ENCODE measurements around the gene PRTG.
"Not testable (repeated sequence)": the region's sequence is repeated elsewhere in the genome, so short reads cannot be mapped to it uniquely, and the experiment has no call there.

The PRTG gene

GRCh38 chr15:55742927-55743728 lies at the start of gene PRTG:
Gene PRTG, minus strand, starts transcription at chr15:55743152. Its CDS starts 221 bp downstream, at chr15:55742931.
- DNase-seq, result no peak

- DNase-seq, result no peak
Observed at GRCh38 chr15:55791551-55792400, 48.8 kb upstream of the PRTG start.

GRCh38 chr15:55789066-55789660 lies 46.2 kb upstream of the PRTG start:
- DNase-seq, result no peak

- no peak for DNase-seq
Observed at GRCh38 chr15:55786341-55786740, 43.4 kb upstream of the PRTG start.

- DNase-seq, result not testable (repeated sequence)
Observed at GRCh38 chr15:55785593-55785992, 42.6 kb upstream of the PRTG start.

GRCh38 chr15:55784286-55784685 lies 41.3 kb upstream of the PRTG start:
- no peak for DNase-seq

- DNase-seq, result no peak
Observed at GRCh38 chr15:55782901-55783300, 39.9 kb upstream of the PRTG start.

GRCh38 chr15:55780292-55780691 lies 37.3 kb upstream of the PRTG start:
- no peak for DNase-seq

GRCh38 chr15:55778932-55779331 lies 36.0 kb upstream of the PRTG start:
- no peak for DNase-seq

GRCh38 chr15:55775316-55775715 lies 32.4 kb upstream of the PRTG start:
- no peak for DNase-seq

GRCh38 chr15:55774113-55774970 lies 31.4 kb upstream of the PRTG start:
- no peak for DNase-seq

- no peak for DNase-seq
Observed at GRCh38 chr15:55770806-55771205, 27.9 kb upstream of the PRTG start.

- no peak for DNase-seq
Observed at GRCh38 chr15:55770261-55770660, 27.3 kb upstream of the PRTG start.

GRCh38 chr15:55768670-55769185 lies 25.8 kb upstream of the PRTG start:
- DNase-seq, result no peak

GRCh38 chr15:55766676-55767075 lies 23.7 kb upstream of the PRTG start:
- DNase-seq, result no peak

GRCh38 chr15:55764398-55764797 lies 21.4 kb upstream of the PRTG start:
- no peak for DNase-seq

GRCh38 chr15:55758580-55758986 lies 15.6 kb upstream of the PRTG start:
- DNase-seq, result no peak

GRCh38 chr15:55753433-55753832 lies 10.5 kb upstream of the PRTG start:
- DNase-seq, result not testable (repeated sequence)

- no peak for DNase-seq
Observed at GRCh38 chr15:55750706-55751105, 7.8 kb upstream of the PRTG start.

GRCh38 chr15:55743729-55744655 lies 1.0 kb upstream of the PRTG start:
- no peak for DNase-seq

GRCh38 chr15:55742498-55742926 lies 440 bp downstream of the PRTG start:
- DNase-seq, result no peak
